Midbrain (tissue), 1 donor: ENCODE measurements around the gene TRIM52.

Experiments
- DNase-seq: peaks from one replicate; lab custom pipeline; 2025; lab: John Stamatoyannopoulos, UW

TRIM52 gene

DNA sequence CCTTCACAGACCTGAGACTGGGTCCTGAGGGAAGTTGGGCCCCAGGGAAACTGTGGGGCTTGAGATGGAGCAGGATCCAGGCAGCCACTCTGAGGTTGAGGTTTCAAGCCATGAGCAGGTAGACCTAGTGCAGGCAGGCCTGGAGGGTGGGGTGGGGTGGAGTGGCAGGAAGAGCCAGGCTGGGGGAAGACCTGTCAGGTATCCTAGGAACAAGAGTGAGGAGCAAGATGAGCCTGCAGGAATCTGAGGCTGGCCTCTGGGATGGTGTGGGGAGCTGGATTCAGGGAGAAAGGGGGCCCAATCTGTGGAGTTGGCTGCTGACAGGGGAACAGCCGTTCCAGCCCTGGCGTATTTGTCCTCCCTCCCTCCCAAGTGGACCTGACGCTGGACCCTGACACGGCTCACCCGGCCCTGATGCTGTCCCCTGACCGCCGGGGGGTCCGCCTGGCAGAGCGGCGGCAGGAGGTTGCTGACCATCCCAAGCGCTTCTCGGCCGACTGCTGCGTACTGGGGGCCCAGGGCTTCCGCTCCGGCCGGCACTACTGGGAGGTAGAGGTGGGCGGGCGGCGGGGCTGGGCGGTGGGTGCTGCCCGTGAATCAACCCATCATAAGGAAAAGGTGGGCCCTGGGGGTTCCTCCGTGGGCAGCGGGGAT lies 27.0 kb downstream of the TRIM52 start:
- DNase-seq = no peak

DNA sequence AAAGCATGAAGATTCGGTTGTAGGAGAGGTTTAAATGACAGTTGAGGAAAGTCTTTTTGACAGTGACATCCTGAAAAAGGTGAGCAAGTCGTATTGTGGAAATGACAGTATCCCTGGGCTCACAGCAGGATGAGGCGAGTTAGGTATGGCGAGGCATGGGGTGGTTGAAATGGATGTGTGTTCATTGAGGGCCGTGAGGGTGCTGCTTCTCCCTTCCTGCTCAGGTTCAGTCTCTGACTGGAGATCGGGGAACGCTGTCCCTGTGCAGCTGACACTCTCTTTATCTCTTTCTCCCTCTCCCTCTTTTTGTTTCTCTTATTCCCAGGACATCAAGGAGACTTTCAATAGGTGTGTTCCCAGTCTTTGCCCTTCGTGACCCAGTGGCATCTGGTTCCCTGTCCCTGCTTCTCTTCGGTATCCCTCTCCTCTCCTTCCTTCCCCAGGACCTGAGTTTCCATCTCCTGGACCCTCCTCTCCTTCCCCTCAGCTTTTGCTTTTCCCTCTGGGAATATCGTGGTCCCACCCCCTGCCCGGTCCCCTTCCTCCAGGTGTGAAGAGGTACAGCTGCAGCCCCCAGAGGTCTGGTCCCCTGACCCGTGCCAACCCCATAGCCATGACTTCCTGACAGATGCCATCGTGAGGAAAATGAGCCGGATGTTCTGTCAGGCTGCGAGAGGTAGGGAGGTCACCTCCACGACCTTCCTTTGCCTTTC lies 27.7 kb downstream of the TRIM52 start:
- no peak for DNase-seq

DNA sequence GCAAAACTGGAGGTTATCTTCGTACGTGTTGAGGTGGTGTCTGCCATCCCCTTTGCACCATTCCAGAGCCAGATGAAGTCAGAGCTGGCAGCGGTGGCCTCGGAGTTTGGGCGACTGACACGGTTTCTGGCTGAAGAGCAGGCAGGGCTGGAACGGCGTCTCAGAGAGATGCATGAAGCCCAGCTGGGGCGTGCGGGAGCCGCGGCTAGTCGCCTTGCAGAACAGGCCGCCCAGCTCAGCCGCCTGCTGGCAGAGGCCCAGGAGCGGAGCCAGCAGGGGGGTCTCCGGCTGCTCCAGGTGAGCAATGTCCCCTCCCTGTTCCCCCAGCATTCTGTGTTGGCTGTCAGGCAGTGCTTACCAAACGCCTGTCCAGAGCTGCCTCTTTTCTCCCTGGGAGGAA lies 28.4 kb downstream of the TRIM52 start:
- DNase-seq = no peak

DNA sequence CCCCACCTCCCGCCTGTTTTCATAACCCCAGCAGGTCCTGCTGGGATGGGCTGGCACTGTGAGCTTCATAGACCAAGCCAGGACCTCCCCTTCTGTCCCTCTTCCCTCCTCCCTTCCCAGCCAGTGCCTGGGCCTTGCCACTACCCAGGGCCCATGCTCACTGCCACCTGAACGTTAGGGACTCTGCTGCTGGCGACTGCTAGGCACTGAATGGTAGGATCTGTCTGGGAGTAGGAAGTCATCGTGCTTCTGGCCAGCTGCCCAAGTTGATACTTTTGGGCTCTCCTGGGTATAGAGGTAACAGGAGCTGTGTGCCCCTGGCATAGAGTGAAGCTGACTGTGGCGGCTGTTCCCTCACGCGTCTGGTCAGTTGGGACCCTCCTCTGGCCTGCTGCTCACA lies 29.5 kb downstream of the TRIM52 start:
- no peak for DNase-seq

DNA sequence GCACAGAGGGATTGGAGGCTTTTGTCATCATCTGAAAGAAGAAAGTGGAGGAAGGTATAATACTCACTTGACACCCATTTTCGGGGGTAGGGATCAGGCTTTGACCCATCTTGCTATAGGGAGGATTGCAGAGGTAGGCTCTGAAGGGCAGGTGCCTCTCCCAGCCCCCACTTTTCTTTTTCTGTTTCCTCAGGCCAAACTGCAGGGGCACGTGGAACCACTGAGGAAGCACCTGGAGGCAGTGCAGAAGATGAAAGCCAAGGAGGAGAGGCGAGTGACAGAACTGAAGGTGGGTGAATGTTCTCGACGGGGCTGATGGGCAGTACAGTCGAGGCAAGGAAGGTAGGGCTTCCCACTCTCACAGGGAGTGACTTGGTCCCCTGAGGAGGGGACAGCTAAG lies 30.4 kb downstream of the TRIM52 start:
- DNase-seq = no peak

DNA sequence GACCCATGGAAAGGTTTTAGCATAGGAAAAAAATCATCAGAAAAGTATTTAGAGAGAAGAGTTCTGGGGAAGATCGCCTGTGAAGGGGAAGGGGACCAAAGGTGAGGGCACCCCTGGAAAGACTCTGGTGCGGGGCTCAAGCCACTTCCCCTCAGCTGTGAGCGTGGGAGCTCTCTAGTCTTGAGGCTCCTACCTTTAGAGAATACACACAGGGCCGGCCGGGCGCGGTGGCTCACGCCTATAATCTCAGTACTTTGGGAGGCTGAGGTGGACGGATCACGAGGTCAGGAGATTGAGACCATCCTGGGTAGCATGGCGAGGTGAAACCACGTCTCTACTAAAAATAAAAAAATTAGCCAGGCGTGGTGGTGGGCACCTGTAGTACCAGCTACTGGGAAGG lies 30.9 kb downstream of the TRIM52 start:
- DNase-seq = no peak

DNA sequence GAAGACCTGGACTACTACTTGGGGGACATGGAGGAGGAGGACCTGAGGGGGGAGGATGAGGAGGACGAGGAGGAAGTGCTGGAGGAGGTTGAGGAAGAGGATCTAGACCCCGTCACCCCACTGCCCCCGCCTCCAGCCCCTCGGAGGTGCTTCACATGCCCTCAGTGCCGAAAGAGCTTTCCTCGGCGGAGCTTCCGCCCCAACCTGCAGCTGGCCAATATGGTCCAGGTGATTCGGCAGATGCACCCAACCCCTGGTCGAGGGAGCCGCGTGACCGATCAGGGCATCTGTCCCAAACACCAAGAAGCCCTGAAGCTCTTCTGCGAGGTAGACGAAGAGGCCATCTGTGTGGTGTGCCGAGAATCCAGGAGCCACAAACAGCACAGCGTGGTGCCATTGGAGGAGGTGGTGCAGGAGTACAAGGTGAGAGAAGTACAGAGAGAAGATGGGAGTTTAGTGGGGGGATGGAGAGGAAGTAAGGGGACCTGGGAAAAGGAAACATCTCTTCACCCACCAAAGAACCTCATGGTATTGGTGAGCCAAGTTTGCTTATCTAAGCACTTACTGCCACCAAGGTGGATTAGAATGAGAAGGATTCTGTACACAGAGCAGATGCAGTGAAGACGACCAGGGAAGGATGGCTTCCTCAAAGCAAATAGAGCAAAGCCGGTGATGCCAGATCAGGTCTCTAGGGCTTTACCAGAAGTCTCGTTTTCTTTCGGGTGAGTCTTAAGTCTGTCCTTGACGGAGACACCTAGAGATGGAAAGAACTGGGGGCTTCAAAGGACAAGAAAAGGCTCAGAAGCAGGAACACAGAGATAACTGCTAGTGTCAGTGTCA lies 36.3 kb downstream of the TRIM52 start:
- DNase-seq = no peak

DNA sequence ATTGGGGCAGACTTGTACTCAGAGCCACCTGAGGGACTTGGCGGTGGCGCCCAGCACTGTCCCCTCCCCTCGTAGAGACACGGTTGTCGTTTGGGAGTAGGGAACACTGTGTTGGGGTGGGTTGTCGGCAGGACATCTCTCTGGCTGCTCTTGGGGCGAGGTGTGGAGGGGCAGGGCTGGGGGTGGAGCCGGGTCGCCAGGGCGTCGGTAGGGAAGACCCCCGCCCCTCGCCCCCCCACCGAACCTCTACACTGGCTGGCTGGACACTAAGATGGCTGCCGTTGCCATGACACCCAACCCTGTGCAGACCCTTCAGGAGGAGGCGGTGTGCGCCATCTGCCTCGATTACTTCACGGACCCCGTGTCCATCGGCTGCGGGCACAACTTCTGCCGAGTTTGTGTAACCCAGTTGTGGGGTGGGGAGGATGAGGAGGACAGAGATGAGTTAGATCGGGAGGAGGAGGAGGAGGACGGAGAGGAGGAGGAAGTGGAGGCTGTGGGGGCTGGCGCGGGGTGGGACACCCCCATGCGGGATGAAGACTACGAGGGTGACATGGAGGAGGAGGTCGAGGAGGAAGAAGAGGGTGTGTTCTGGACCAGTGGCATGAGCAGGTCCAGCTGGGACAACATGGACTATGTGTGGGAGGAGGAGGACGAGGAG lies 37.1 kb downstream of the TRIM52 start:
- no peak for DNase-seq

DNA sequence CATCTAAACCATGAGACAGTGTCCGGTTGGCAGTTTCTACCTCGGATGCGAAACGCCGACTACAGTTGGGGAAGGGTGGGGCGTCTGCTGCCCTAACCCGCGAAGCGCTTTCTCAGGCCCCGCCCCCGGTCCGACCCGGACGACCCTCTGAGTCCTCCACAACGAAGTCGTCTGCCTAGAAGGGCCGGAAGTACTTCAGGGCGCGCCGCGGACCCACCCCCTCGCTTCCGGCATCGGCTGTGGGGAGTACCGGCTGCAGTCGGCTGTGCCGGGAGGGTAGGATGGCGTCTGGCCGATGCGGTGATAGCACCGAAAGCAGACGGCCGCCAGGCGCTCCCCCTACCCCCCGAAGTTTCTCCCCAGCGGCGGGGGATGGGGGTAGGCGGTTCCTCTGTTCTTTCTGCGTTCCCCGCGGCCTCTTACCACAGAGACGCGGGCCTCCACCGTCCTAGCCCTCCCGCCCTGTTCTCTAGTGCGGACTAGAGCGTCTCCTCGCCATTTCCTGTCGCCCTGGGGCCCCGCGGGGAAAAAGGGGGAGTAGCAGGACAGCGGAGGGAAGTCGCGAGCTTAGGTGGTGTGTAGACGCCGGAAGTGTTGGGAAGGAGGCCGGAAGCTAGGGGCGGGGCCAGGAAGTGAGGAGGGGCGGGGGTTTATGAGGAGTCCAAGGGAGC lies 37.8 kb downstream of the TRIM52 start, which contains the start of gene TRIM41:
Gene TRIM41, plus strand, starts transcription at position 224 of the 671 bp plus-strand sequence. CDS start 719 bp downstream, outside the sequence.
- no peak for DNase-seq

DNA sequence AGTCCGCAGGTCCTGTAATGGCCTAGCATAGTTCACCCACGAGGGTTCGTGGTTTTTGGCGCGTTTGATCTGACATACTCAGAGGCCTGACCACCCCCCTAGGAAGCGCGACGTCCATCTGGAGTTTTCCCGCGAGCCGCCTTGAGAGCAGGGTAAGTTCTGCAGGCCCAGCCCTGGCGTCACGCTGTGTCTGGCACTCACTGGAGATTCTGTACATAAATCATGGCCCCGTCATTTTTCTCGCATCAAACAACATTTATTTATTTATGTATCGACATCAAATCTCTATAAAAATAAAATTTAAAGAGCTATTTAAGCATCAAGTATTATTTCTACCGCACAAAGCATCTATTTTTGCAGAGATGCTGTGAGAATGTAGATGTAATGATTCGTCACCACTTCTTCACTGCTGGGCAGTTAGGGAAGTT lies 38.3 kb downstream of the TRIM52 start:
- DNase-seq = no peak

DNA sequence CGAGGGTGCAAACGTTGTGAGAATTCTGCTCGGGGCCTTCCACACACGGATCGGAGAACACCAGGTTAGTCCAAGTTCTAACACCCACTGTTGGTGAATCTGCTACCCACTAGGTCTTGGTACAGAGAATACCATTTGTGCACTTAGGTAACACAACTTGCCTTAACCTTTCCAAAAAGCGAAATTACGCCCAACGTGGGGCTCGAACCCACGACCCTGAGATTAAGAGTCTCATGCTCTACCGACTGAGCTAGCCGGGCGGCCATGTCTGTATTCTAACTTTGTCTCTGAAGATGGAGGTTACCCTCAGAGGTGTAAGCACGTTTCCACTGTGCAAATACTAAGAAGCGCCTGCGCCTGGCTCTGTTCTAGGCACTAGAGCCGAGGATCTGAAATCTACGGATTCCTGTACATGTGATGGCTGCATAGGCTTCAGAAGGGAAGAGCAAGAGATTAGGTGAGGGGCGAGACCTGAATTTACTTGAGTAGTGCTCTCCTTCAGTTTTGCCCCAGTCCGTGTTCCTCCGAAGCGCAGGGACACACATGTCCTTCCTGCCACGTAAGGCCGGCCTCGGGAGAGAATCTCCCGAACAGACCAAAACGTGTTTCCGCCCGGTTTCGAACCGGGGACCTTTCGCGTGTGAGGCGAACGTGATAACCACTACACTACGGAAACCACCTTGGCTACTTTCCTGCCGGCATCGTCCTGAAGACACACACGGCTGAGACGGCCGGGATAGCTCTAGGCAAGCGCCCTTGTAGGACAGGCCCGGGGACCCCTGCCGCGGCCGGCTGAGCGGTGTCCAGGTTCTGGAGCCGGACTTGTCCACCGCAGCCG lies 38.9 kb downstream of the TRIM52 start:
- no peak for DNase-seq

DNA sequence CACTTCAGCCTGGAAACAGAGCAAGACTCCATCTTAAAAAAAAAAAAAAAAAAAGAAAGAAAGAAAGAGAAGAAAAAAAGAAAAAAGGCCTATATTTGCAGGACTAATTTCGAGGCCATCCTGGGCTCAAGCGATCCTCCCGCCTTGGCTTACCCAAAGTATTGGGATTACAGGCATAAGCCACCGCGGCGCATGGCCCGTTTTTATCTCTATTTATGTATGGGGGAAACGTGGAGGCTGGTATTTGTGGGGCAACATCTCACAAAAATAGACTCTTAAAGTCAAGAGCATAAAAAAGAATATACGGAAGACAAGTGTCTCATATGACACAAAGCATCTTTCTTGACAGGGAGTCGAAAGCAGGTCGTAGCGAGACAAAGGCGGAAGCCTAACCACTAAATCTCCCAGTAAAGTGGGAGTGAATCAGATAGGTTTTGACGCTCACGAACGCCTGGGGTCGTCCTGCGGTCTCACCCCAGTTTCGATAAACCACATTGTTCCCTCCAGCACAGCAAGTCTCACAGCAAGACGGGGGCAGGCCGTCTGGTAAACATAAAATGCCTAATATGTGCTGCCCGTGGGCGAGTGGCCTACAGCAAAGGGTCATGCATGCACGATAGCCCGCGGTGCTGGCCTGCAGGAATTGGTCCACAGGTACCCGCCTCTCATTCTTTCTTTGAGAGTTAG lies 39.7 kb downstream of the TRIM52 start:
- DNase-seq = no peak

DNA sequence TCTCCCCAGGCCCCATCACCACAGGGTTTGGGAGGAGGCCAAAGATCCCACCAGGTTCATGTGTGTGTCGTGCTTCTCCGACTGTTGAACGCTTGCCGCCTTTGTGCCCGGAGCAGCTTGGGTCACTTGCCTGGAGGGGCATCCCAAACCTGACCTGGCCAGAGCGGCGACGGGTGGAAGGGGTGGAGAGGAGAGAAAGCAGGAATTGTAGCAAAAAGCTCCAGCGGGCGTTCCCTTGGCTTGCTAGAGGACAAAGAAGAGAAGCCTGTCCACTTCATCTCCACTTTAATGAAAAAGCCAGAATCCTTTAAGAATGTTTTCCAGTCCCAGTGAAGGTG lies 40.8 kb downstream of the TRIM52 start:
- no peak for DNase-seq

DNA sequence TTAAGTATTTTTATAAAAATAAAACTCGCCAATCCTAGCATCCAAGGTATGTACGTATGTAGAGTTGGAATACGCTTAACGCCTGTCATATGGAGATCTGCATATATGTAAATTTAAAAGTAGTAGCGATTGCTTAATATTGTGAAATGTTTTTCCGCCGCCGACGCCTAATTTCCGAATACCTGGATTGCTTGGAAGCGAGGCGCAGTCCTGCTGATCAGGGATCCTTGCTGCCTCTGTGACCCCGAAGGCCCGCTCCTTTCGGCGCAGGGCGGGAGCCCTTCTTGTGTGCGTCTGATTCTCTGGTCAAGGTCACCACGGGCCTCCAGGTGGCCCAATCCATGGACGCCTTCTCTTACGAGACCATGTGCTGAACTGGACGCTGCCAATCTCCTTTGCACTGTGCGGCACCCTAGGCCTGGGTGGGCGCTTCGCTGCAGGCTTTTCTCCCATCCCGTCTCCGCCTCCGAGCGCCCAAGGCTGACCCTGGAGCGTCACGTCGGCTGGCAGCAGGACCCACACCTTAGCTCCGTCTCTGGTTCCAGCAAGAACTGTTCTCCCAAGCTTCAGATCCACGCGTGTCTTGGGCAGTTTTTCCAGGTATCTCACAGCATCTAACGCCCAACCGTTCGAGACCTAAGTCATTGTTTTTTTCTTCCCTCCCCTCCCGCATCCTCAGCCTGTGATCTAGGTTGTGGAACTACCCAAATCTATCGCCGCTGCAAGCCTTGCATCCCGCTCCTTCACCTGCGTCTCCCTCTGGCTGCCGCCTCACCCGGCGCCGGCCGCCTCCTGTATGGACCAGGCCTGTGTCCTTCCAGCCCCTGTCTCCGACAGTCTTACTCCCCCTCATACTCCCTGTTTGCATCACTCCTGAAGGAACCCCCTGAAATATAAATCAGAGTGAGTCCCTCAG lies 41.4 kb downstream of the TRIM52 start:
- DNase-seq = no peak

DNA sequence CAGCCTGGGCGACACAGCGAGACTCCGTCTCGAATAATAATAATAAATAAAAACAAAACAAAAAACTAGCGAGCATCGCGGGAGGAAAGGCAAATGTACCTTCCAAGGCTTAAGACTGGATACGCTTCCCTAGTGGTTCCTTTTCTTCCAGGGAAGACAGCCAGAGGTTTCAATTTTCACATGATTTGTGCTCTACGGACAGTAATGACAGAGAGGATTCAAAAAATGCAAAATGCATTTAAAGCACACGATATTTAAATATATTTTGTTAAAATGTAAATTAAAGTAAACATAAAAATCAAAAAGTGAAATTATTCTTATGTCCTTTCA lies 42.2 kb downstream of the TRIM52 start:
- no peak for DNase-seq

DNA sequence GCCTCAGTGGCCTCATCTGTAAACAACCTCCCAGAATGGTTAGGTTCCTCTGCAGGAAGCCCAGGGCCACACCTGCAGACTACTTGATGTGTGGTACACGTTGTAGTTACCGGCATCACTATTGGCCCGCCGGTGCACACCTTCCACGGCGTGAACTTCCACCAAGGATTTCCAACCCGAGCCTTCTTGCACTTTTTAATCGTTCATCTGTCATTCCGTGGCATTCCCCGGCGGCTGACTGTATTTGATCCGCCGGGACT lies 43.2 kb downstream of the TRIM52 start:
- no peak for DNase-seq

DNA sequence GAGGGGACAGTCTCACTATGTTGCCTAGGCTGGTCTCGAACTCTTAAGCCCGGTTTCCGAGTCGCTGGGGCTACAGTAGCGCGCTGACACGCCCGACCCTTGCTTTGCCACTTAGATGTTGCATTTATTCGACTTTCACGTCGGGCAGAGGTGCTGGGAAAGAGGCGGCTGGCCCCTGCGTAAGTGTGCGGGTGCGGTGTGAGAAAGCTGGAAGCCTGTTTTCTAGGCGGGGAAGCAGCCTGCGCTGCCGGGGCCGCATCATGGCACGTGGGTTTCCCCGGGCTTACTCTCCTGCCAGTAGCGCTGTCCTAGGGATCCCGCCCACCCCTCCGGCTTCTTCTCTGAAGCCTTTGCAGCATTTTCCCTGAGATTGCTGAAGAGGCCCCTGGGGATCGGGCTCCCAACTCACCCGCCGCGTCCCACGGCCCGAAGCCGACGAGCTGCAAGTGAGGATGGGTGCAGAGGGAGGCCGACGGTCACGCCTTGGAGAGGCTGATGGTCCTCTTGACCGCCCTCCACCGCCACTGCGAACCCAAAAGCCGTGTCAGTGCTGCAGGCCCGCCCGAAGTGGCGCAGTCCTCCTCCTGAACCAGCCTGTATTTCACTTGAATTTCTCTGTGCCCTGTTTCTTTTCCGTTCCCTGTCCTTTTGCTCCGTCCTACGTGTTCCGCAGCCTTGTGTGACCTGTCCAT lies 43.7 kb downstream of the TRIM52 start:
- DNase-seq = no peak

DNA sequence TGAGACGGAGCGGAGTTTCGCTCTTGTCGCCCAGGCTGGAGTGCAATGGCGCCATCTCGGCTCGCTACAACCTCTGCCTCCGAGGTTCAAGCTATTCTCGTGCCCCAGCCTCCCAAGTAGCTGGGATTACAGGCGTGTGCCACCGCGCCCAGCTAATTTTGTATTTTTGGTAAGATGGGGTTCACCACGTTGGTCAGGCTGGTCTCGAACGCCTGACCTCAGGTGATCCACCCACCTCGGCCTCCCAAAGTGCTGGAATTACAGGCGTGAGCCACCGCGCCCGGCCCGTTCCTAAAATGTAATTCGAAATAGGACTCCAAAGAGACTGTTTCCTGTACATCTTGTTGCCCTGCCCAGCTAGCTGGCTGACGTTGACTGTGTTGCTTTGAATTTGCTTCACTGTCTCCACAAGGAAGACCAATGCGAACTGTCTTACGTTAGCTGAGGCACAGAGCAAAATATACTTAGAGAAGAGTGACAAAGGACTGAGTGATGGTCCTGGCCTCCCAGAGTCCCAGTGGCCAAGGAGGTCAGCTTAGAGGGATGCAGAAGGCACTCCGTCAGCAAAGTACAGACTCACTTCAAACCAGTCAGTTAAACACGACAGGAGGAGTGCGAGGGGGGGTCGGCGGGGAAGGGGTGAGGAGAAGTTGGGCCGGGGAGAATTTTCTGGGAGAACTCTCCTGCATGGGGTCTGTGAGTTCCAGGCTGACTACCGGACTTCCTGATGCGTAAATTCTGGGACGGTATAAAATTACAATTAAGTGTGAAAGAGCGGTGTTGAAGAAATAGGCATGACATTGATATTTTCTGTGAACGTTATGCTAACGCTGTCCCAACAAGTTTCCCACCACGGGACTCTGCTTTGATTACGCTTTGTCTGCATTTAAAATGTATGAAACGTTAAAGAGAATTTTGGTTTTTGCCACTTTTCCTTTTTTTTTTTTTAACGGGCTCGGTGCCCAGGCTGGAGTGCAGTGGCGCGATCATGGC lies 44.6 kb downstream of the TRIM52 start:
- no peak for DNase-seq
